Keratinocyte (primary cell): ENCODE data around the gene BCL6B. TPM values are rescaled to one million over a fixed set of nuclear protein-coding genes. Genes with fewer than 3 reads are reported as not detected.

ENCODE experiments used
- DNase-seq: peaks from one replicate; pipeline ENCODE4 v3.0.0-alpha.2; 2011; ENCODE audit warnings: low read depth, missing footprints, low spot score
- FAIRE-seq: peaks from 2 replicates; lab custom pipeline; 2011; peaks lifted over from hg19 to GRCh38; lab: Jason Lieb, UNC
- H2AFZ ChIP-seq: 2 replicates; pipeline ENCODE4 v1.6.0; 2012; ENCODE audit warnings: low read length, control low read depth, inconsistent platforms; ENCODE audit not compliant: control insufficient read depth
- H3K27ac ChIP-seq: 2 replicates; pipeline ENCODE4 v1.5.1; 2011; ENCODE audit warnings: low read length; ENCODE audit not compliant: control insufficient read depth, insufficient read depth
- H3K27me3 ChIP-seq: 3 replicates; pipeline ENCODE4 v1.6.0; 2011; ENCODE audit warnings: low read length; ENCODE audit not compliant: control insufficient read depth, insufficient read depth; ENCODE audit errors: extremely low read depth
- H3K36me3 ChIP-seq, 2 experiments: 2 replicates in 1 of 2; 3 replicates in 1 of 2; pipeline ENCODE4 v1.5.1; 2011; ENCODE audit warnings: low read length in 2 of 2, mild to moderate bottlenecking in 1 of 2; ENCODE audit not compliant: control insufficient read depth in 2 of 2, insufficient read depth in 2 of 2; ENCODE audit errors: extremely low read depth in 1 of 2
- H3K4me1 ChIP-seq: 3 replicates; pipeline ENCODE4 v1.5.1; 2011; ENCODE audit warnings: low read length; ENCODE audit not compliant: control insufficient read depth, insufficient read depth; ENCODE audit errors: extremely low read depth
- H3K4me2 ChIP-seq: 3 replicates; pipeline ENCODE4 v1.6.0; 2011; ENCODE audit warnings: low read depth, low read length; ENCODE audit not compliant: control insufficient read depth, insufficient read depth; ENCODE audit errors: extremely low read depth
- H3K4me3 ChIP-seq, 3 experiments: fragments of 200-600 bp in 1 of 3; sonication (generic) in 1 of 3; 2 replicates in 2 of 3; 3 replicates in 1 of 3; pipeline ENCODE4 v1.5.1; 2011 to 2016; ENCODE audit warnings: low read length in 3 of 3, mild to moderate bottlenecking in 3 of 3, control low read depth in 2 of 3, inconsistent platforms in 1 of 3, low read depth in 1 of 3, mixed read lengths in 1 of 3, mixed run types in 1 of 3, moderate library complexity in 1 of 3; ENCODE audit not compliant: control insufficient read depth in 2 of 3, insufficient read depth in 2 of 3; ENCODE audit errors: extremely low read depth in 1 of 3
- H3K79me2 ChIP-seq: 2 replicates; pipeline ENCODE4 v1.6.0; 2012; ENCODE audit warnings: low read length; ENCODE audit not compliant: control insufficient read depth, insufficient read depth
- H3K9ac ChIP-seq: 3 replicates; pipeline ENCODE4 v1.6.0; 2011; ENCODE audit warnings: low read length; ENCODE audit not compliant: control insufficient read depth, insufficient read depth; ENCODE audit errors: extremely low read depth
- H3K9me1 ChIP-seq: 3 replicates; pipeline ENCODE4 v1.6.0; 2011; ENCODE audit warnings: low read length; ENCODE audit not compliant: control insufficient read depth, insufficient read depth; ENCODE audit errors: extremely low read depth
- H3K9me3 ChIP-seq: 2 replicates; pipeline ENCODE4 v1.5.1; 2012; ENCODE audit warnings: low read depth, low read length; ENCODE audit not compliant: control insufficient read depth
- H4K20me1 ChIP-seq: 3 replicates; pipeline ENCODE4 v1.6.0; 2011; ENCODE audit warnings: low read length; ENCODE audit not compliant: control insufficient read depth, insufficient read depth; ENCODE audit errors: extremely low read depth
- EZH2 ChIP-seq: IDR thresholded peaks from one replicate; pipeline ENCODE4 v1.6.1; 2012; ENCODE audit warnings: inconsistent platforms, mild to moderate bottlenecking, low read length, moderate library complexity
- dilution Hi-C: fragments of 300-500 bp; cut with MboI; formaldehyde crosslinking; loops from one replicate; pipeline ENCODE4 v1.7.0; 2020; ENCODE audit warnings: low sequenced_read_pairs; ENCODE audit not compliant: extremely low pct_ligation_motif_present
- polyA plus RNA-seq, 5 experiments: library from polyadenylated mRNA; depleted of rRNA in 3 of 5; stranded (reverse) in 3 of 5; stranded (forward) in 1 of 5; unstranded in 1 of 5; fragments of >200 nt; gene quantifications; 1 replicate in 1 of 5; 2 replicates in 3 of 5; 3 replicates in 1 of 5; pipeline versions ENCODE4 v1.2.1 to v1.2.3, GENCODE V29; 2011 to 2012; ENCODE audit warnings: missing spikeins in 2 of 5, low read depth in 1 of 5, low replicate concordance in 1 of 5
- TF ChIP-seq, protein P1 (sequence below), 3 experiments: IDR thresholded peaks in 1 of 3; conservative IDR thresholded peaks in 1 of 3; optimal IDR thresholded peaks in 1 of 3; 2 replicates in 2 of 3; 3 replicates in 1 of 3; pipeline versions ENCODE3 to v1.5.1; 2011; ENCODE audit warnings: low read length in 3 of 3, mild to moderate bottlenecking in 3 of 3, moderate library complexity in 2 of 3, control low read depth in 1 of 3, inconsistent platforms in 1 of 3; ENCODE audit not compliant: insufficient read depth in 2 of 3; ENCODE audit errors: extremely low read depth in 1 of 3

The BCL6B gene
- polyA plus RNA-seq, 1 donor (not counting 4 experiments of a cell fraction or from before 2014, with no cell fraction given) = not detected

- no peaks in the 10 kb centered on the region for H3K9me3 ChIP-seq
- no peak overlapping the region for H3K9ac ChIP-seq
- TF ChIP-seq EZH2 = no peak
- TF ChIP-seq, protein P1, sequence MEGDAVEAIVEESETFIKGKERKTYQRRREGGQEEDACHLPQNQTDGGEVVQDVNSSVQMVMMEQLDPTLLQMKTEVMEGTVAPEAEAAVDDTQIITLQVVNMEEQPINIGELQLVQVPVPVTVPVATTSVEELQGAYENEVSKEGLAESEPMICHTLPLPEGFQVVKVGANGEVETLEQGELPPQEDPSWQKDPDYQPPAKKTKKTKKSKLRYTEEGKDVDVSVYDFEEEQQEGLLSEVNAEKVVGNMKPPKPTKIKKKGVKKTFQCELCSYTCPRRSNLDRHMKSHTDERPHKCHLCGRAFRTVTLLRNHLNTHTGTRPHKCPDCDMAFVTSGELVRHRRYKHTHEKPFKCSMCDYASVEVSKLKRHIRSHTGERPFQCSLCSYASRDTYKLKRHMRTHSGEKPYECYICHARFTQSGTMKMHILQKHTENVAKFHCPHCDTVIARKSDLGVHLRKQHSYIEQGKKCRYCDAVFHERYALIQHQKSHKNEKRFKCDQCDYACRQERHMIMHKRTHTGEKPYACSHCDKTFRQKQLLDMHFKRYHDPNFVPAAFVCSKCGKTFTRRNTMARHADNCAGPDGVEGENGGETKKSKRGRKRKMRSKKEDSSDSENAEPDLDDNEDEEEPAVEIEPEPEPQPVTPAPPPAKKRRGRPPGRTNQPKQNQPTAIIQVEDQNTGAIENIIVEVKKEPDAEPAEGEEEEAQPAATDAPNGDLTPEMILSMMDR (optimal IDR thresholded peaks at IDR 0.05 in 1 of 3, IDR thresholded peaks at IDR 0.05 in 1 of 3, conservative IDR thresholded peaks at IDR 0.05 in 1 of 3; ENCODE audit: extremely low read depth in 1 of 3, insufficient read depth in 2 of 3, low read length in 3 of 3) = no peak
- DNase-seq = no peak
- H4K20me1 ChIP-seq = no peaks in the 10 kb centered on the region
- peaks cover 7% of the 10 kb centered on the region for H3K79me2 ChIP-seq
- no peak for FAIRE-seq
- dilution Hi-C loops = no loop called here
- peaks cover 11% of the 10 kb centered on the region for H3K27me3 ChIP-seq
- H3K27ac ChIP-seq = no peak overlapping the region
- no peak overlapping the region for H3K4me2 ChIP-seq
- H3K9me1 ChIP-seq = peaks cover 2% of the 10 kb centered on the region
- H3K36me3 ChIP-seq = peaks cover 5 to 6% of the 10 kb centered on the region in 2 experiments
- no peak overlapping the region for H2AFZ ChIP-seq
- H3K4me3 ChIP-seq = no peak overlapping the region
- peaks cover 17% of the 10 kb centered on the region for H3K4me1 ChIP-seq
These were observed 4.4 kb upstream of the BCL6B start for GRCh38 chr17:7018331-7018964.

GRCh38 chr17:7019367-7019766, 3.5 kb upstream of the BCL6B start:
- TF ChIP-seq, protein P1 (optimal IDR thresholded peaks at IDR 0.05 in 1 of 3, IDR thresholded peaks at IDR 0.05 in 1 of 3, conservative IDR thresholded peaks at IDR 0.05 in 1 of 3; ENCODE audit: extremely low read depth in 1 of 3, insufficient read depth in 2 of 3, low read length in 3 of 3) = no peak
- no peak for TF ChIP-seq EZH2
- Histone ChIP-seq H3K27ac (peak overlapping the region; percentile 31), H3K36me3 (peaks cover 4 to 5% of the 10 kb centered on the region in 2 experiments), H3K79me2 (no peaks in the 10 kb centered on the region), H3K9me1 (peaks cover 2% of the 10 kb centered on the region), H3K4me3 (peak overlapping the region in 1 of 3 experiments; percentile 37), H4K20me1 (no peaks in the 10 kb centered on the region), H3K4me1 (peaks cover 10% of the 10 kb centered on the region), H3K27me3 (peaks cover 12% of the 10 kb centered on the region), H3K9ac (peak overlapping the region; percentile 66), H3K9me3 (no peaks in the 10 kb centered on the region), H3K4me2 (peak overlapping the region; percentile 82), H2AFZ (peak overlapping the region; percentile 84)
- FAIRE-seq (no peak), DNase-seq (no peak)
- dilution Hi-C loops = no loop called here
